Left lung (tissue), 10 donors: ENCODE results near the gene PKIG. TPM values are rescaled to one million over a fixed set of nuclear protein-coding genes. Genes with fewer than 3 reads are reported as not detected.

Experiments used
- ATAC-seq: fragments of 200-7000 bp; cut with Tn5 transposase; one replicate; pipeline ENCODE4 v1.9.1; 2020; ENCODE audit warnings: moderate library complexity
- DNase-seq, 4 donors: peaks; one replicate each; pipeline ENCODE4 v3.0.0-alpha.2; 2013 to 2020
- H3K27ac ChIP-seq, 2 donors: fragments of 200-600 bp; sonication (generic) in 1 of 2; one replicate each; pipeline versions ENCODE4 v1.5.0 to v1.8.0; 2020 to 2021
- H3K27me3 ChIP-seq, 2 donors: fragments of 200-600 bp; sonication (generic) in 1 of 2; one replicate each; pipeline versions ENCODE4 v1.5.0 to v1.8.0; 2020 to 2021
- H3K36me3 ChIP-seq, 2 donors: fragments of 200-600 bp; sonication (generic) in 1 of 2; one replicate each; pipeline versions ENCODE4 v1.5.0 to v1.8.0; 2020 to 2021
- H3K4me1 ChIP-seq, 2 donors: fragments of 200-600 bp; one replicate each; pipeline ENCODE4 v1.8.0; 2021
- H3K4me3 ChIP-seq, 2 donors: fragments of 200-600 bp; sonication (generic) in 1 of 2; one replicate each; pipeline versions ENCODE4 v1.5.0 to v1.8.0; 2020 to 2021; ENCODE audit warnings: mild to moderate bottlenecking in 1 of 2
- H3K9me3 ChIP-seq, 2 donors: fragments of 200-600 bp; sonication (generic) in 1 of 2; one replicate each; pipeline versions ENCODE4 v1.5.0 to v1.8.0; 2020 to 2021
- intact Hi-C, 2 donors: fragments of 100-400 bp; cut with DNase I; formaldehyde crosslinking; loops; one replicate each; pipeline versions ENCODE4 v1.11.2 to v1.14.2; 2022
- polyA plus RNA-seq, 6 donors: library from polyadenylated mRNA; unstranded; fragments of 120-200 nt; gene quantifications; one replicate each; pipeline ENCODE4 v1.2.1, GENCODE V29; 2013; ENCODE audit not compliant: insufficient read length in 6 of 6
- total RNA-seq, 2 donors: library from RNA; stranded (reverse); fragmentation: NEBNext Ultra II Directional; extraction: Animal tissue kit (Norgen Biotek cat#: 25700); gene quantifications; one replicate each; pipeline ENCODE4 v1.2.1, GENCODE V29; 2021
- TF ChIP-seq, protein P1 (sequence below), 2 donors: fragments of 200-600 bp; sonication (generic) in 1 of 2; IDR thresholded peaks; one replicate each; pipeline versions ENCODE4 v1.5.0 to v1.8.0; 2021; ENCODE audit warnings: antibody characterized with exemption in 2 of 2
- donor health status: DM: no; HTN: yes; CAD: no.
- donor health status: DM: no; HTN: no; CAD: no.

Gene PKIG
- total and polyA plus RNA-seq, 8 donors: 40.1 to 67.7 (median 55.2) TPM

DNA sequence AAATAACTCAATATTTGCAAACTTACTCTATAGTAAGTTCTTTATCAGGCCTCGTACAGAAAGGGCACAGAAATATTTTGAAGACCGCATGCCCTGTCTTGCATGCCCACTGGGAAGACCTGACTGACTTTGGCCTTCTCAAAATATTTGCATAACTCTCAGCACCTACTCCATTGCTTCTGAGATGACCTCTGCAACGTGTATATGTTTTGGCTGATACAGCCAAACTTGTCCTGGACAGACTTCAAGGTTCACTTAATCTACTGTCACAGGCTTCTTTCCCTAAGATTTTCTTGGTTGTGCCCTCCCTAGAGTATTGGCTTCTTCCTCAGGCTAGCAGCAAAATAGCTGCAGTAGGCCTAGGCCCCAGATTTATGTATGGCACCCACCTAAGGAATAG lies 39.0 kb upstream of the PKIG start:
- TF ChIP-seq, protein P1, sequence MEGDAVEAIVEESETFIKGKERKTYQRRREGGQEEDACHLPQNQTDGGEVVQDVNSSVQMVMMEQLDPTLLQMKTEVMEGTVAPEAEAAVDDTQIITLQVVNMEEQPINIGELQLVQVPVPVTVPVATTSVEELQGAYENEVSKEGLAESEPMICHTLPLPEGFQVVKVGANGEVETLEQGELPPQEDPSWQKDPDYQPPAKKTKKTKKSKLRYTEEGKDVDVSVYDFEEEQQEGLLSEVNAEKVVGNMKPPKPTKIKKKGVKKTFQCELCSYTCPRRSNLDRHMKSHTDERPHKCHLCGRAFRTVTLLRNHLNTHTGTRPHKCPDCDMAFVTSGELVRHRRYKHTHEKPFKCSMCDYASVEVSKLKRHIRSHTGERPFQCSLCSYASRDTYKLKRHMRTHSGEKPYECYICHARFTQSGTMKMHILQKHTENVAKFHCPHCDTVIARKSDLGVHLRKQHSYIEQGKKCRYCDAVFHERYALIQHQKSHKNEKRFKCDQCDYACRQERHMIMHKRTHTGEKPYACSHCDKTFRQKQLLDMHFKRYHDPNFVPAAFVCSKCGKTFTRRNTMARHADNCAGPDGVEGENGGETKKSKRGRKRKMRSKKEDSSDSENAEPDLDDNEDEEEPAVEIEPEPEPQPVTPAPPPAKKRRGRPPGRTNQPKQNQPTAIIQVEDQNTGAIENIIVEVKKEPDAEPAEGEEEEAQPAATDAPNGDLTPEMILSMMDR (IDR thresholded peaks at IDR 0.05): no peak
- intact Hi-C loops: no loop called here
- no peak overlapping the region for H3K27ac ChIP-seq

DNA sequence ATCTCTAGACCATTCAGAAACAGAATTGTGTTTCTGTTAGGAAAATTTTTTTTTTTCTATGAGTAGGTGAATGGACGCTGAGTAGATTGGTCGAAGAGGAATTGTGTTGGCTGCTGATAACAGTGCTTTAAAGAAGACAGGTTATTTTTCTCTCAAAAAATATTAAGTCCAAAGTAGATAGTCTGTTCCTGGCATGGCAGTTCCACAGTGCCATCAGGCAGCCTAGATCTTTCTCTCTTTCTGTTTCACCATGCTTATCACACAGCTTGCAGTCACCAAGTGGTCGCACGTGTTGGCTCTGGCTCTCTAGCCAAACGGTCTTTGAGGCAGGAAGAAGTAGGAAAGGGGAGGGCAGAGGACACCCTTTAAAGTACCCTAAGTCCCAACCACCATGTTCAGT lies 38.1 kb upstream of the PKIG start:
- Histone ChIP-seq H3K9me3 (no peaks in the 10 kb centered on the region), H3K4me3 (no peak overlapping the region), H3K27ac (no peak overlapping the region), H3K4me1 (peaks cover 6 to 16% of the 10 kb centered on the region in 2 donors), H3K36me3 (no peaks in the 10 kb centered on the region), H3K27me3 (no peaks in the 10 kb centered on the region)
- intact Hi-C loops: no loop called here
- DNase-seq (no peak), ATAC-seq (no peak)
- TF ChIP-seq, protein P1 (IDR thresholded peaks at IDR 0.05): no peak

More for the DNA sequence above, 39.0 kb upstream of the PKIG start:
- ATAC-seq (peak; percentile 41), DNase-seq (no peak)
- no peaks in the 10 kb centered on the region for H3K27me3 ChIP-seq
- peaks cover 6 to 16% of the 10 kb centered on the region in 2 donors for H3K4me1 ChIP-seq
- no peaks in the 10 kb centered on the region for H3K9me3 ChIP-seq
- no peak overlapping the region for H3K4me3 ChIP-seq
- no peaks in the 10 kb centered on the region for H3K36me3 ChIP-seq

DNA sequence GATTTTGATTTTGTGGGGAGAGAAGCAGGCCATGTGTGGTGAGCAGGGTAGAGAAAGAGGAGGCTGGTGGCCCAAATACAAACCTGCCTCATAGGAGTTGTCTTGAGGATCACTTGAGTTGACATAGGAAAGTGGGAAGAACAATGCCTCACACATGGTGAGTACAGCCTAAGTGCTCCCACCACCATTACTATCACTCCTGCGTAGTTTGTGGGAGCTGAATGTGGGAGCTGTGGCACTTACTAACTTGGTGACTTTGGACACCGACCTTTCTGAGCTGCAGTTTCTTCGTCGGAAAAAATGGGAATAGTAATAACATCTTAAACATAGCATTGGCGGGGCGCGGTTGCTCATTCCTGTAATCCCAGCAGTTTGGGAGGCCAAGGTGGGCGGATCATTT lies 35.0 kb upstream of the PKIG start:
- H3K36me3 ChIP-seq: no peaks in the 10 kb centered on the region
- TF ChIP-seq, protein P1 (IDR thresholded peaks at IDR 0.05): no peak
- no peak for ATAC-seq
- intact Hi-C loops: no loop called here
- H3K9me3 ChIP-seq: no peaks in the 10 kb centered on the region
- peak overlapping the region in 1 of 2 donors; percentile 15 for H3K27ac ChIP-seq
- H3K27me3 ChIP-seq: no peaks in the 10 kb centered on the region
- no peak for DNase-seq
- H3K4me1 ChIP-seq: peaks cover 6 to 7% of the 10 kb centered on the region in 2 donors
- H3K4me3 ChIP-seq: no peak overlapping the region

DNA sequence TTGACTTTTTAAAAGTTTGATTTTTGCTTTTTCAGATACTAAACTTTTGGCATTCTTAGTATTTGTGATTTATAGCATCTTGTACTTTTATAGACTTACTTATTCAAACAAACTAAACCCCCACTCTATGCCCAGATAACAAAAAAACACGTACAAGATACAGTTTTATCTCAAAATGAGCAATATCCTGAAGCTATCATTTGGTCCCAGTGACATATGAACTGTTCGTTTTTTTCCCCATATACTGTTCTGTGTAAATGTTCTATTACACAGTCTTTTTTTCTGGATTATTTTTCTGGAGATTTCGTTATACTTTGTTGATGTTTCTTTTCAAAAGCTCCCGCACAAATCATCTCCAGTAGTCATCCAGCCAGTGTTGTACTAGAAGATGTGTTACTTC lies 33.3 kb upstream of the PKIG start:
- Histone ChIP-seq H3K9me3 (no peaks in the 10 kb centered on the region), H3K36me3 (no peaks in the 10 kb centered on the region), H3K27ac (peak overlapping the region; percentile 3 to 46), H3K4me3 (no peak overlapping the region), H3K27me3 (no peaks in the 10 kb centered on the region), H3K4me1 (peaks cover 12 to 18% of the 10 kb centered on the region in 2 donors)
- DNase-seq (peak in 1 of 4 donors; percentile 25), ATAC-seq (no peak)
- TF ChIP-seq, protein P1 (IDR thresholded peaks at IDR 0.05): no peak
- intact Hi-C loops: no loop called here

DNA sequence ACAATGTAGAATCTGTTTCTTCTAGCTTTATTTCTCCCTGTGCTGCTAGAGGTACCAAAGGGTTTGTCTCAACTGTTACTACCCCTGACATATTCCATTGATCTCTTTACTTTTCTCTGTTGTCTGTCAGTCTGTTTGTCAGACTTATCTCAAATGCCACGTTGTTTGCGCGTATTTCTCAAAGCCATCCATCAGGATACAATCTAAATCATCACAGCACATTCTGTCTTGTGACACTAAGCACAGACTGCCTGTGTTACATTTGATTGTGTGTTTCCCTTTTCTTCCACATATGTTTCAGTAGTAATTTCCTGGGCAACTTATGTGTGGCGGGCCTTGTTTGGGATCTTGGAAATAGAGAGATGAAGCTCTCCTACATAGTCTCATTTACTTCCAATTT lies 30.3 kb upstream of the PKIG start:
- TF ChIP-seq, protein P1 (IDR thresholded peaks at IDR 0.05): no peak
- Histone ChIP-seq H3K27me3 (no peaks in the 10 kb centered on the region), H3K4me1 (peaks cover 12 to 18% of the 10 kb centered on the region in 2 donors), H3K27ac (no peak overlapping the region), H3K9me3 (no peaks in the 10 kb centered on the region), H3K36me3 (no peaks in the 10 kb centered on the region), H3K4me3 (no peak overlapping the region)
- intact Hi-C loops: no loop called here
- no peak for DNase-seq
- ATAC-seq: no peak
